Measurements from ENCODE around the gene ACER2. TPM values are rescaled to one million over a fixed set of nuclear protein-coding genes. Genes with fewer than 3 reads are reported as not detected.
"Not testable (repeated sequence)": the region's sequence is repeated elsewhere in the genome, so short reads cannot be mapped to it uniquely, and the experiment has no call there.

ACER2 gene
- total RNA-seq, 6 experiments from 2014 or later = 1.8 to 9.1 (median 3.7) TPM

DNA sequence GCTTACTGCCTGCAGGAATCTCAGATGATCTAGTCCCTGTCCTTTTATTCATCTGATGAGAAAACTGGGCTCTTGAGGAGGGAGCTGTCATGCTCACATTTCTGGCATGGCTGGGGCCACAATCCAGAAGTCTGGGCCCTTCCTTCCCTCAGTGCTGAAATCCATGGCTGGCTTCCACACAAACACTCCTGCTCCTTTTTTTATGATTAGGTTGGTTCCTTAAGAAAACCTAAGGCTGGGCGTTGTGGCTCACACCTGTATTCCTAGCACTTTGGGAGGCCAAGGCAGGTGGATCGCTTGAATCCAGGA, 1.3 kb downstream of the ACER2 start:
- no peaks in the 10 kb centered on the region for H3K4me1 ChIP-seq
- DNase-seq (no peak), ATAC-seq (no peak)
- intact Hi-C loops (cut with DNase I) = no loop called here
- no peak for TF ChIP-seq POLR2A (IDR thresholded peaks at IDR 0.05)
- TF ChIP-seq, protein P1, sequence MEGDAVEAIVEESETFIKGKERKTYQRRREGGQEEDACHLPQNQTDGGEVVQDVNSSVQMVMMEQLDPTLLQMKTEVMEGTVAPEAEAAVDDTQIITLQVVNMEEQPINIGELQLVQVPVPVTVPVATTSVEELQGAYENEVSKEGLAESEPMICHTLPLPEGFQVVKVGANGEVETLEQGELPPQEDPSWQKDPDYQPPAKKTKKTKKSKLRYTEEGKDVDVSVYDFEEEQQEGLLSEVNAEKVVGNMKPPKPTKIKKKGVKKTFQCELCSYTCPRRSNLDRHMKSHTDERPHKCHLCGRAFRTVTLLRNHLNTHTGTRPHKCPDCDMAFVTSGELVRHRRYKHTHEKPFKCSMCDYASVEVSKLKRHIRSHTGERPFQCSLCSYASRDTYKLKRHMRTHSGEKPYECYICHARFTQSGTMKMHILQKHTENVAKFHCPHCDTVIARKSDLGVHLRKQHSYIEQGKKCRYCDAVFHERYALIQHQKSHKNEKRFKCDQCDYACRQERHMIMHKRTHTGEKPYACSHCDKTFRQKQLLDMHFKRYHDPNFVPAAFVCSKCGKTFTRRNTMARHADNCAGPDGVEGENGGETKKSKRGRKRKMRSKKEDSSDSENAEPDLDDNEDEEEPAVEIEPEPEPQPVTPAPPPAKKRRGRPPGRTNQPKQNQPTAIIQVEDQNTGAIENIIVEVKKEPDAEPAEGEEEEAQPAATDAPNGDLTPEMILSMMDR (IDR thresholded peaks at IDR 0.05) = no peak
- 85% methylated on average over 2 of the region's 2 CpGs for WGBS (ENCODE audit: insufficient coverage, low coverage, low lambda C conversion rate, missing lambda C conversion rate)
- no peaks in the 10 kb centered on the region for H3K36me3 ChIP-seq
- peak overlapping the region in 2 of 3 donors; percentile 67 to 82 for H3K4me3 ChIP-seq
- H3K9me3 ChIP-seq = no peaks in the 10 kb centered on the region
- H3K27me3 ChIP-seq = no peaks in the 10 kb centered on the region
- peak overlapping the region in 2 of 3 donors; percentile 66 to 67 for H3K27ac ChIP-seq

DNA sequence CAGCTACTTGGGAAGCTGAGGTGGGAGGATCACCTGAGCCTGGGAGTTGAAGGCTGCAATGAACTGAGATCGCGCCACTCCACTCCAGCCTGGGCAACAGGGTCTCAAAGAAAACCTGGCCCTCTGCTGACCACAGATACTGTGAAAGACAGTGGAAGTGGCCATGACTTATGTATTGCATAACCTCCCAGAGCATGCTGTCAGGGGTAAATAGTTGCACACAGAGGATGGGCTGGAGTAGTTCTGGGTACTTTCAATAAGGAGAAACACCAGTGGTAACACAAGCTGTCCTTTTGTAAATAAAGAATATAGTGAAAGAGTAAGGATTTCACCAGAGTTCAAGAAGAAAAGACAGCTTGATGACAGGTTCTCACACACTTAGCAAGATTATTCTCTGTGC, 1.8 kb downstream of the ACER2 start:
- no peak for TF ChIP-seq POLR2A (IDR thresholded peaks at IDR 0.05)
- TF ChIP-seq, protein P1 (IDR thresholded peaks at IDR 0.05) = no peak
- no peaks in the 10 kb centered on the region for H3K27me3 ChIP-seq
- intact Hi-C loops (cut with DNase I) = no loop called here
- H3K9me3 ChIP-seq = no peaks in the 10 kb centered on the region
- H3K36me3 ChIP-seq = no peaks in the 10 kb centered on the region
- H3K4me3 ChIP-seq = peak overlapping the region in 1 of 3 donors; percentile 82
- H3K27ac ChIP-seq = peak overlapping the region in 1 of 3 donors; percentile 66
- H3K4me1 ChIP-seq = no peaks in the 10 kb centered on the region
- no peak for DNase-seq
- 100% methylated on average over 2 of the region's 2 CpGs for WGBS (ENCODE audit: insufficient coverage, low coverage, low lambda C conversion rate, missing lambda C conversion rate)
- no peak for ATAC-seq

DNA sequence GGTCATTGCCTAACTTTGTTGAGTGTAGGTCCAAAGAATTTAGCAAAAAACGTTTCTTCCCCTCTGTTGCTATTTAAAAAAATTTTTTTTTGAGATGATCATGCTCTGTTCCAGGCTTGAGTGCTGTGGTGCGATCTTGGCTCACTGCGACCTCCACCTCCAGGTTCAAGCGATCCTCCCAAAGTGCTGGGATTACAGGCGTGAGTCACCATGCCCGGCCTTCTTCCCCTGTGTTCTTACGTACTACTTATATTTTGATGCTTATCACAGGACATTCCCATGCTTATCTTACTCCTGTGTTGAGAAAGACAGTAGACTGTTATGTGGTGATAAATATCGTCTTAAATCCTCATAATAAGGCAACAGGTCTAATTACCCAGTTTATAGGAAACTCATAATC, 2.5 kb downstream of the ACER2 start:
- Histone ChIP-seq H3K9me3 (no peaks in the 10 kb centered on the region), H3K4me1 (no peaks in the 10 kb centered on the region), H3K27me3 (no peaks in the 10 kb centered on the region), H3K36me3 (no peaks in the 10 kb centered on the region), H3K4me3 (no peak overlapping the region), H3K27ac (no peak overlapping the region)
- no peak for DNase-seq
- intact Hi-C loops (cut with DNase I) = no loop called here
- WGBS (ENCODE audit: insufficient coverage, low coverage, low lambda C conversion rate, missing lambda C conversion rate) = 72% methylated on average over 6 of the region's 8 CpGs
- TF ChIP-seq, protein P1 (IDR thresholded peaks at IDR 0.05) = no peak
- no peak for TF ChIP-seq POLR2A (IDR thresholded peaks at IDR 0.05)
- ATAC-seq = no peak

DNA sequence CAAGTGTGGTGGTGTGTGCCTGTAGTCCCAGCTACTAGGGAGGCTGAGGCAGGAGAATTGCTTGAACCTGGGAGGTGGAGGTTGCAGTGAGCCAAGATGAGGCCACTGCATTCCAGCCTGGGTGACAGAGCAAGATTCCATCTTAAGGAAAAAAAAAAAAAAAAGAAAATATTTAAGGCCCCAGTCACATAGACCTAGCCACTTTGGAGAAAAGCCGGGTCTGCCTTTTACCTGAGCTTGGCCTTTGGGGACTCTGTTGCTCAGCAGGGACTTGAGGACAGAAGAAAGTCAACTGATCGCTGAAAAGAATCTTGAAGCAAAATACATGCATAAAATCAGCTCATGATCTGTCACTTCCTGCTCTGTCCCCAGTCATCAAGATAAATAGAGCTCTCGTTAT, 4.6 kb downstream of the ACER2 start:
- H3K9me3 ChIP-seq; DNase-seq; H3K36me3 ChIP-seq; H3K27ac ChIP-seq; H3K4me1 ChIP-seq; ATAC-seq; H3K4me3 ChIP-seq; intact Hi-C loops (cut with DNase I); H3K27me3 ChIP-seq: not testable (repeated sequence)
- 45% methylated on average over 1 of the region's 3 CpGs for WGBS (ENCODE audit: insufficient coverage, low coverage, low lambda C conversion rate, missing lambda C conversion rate)

DNA sequence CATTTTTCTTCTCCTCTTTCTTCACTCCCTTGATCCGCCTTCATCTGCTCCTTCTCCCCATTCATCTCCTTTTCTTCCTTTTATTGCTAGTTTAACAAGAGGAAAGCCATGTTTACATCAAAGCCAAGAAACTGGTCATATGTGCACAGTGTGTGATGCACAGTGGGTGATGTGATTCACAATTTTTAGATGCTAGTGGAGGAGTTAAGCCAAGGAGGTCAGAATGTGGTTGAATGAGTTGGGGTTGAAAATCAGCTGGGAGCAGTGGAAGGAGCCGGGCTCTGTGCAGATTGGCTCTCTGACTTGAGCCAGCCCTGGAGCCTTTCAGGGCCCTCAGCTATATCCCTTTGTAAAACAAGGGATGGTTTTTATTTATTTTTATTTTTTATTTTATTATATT, 7.3 kb downstream of the ACER2 start:
- WGBS (ENCODE audit: insufficient coverage, low coverage, low lambda C conversion rate, missing lambda C conversion rate) = 100% methylated on average over 1 of the region's 2 CpGs
- intact Hi-C loops (cut with DNase I) = no loop called here
- no peaks in the 10 kb centered on the region for H3K9me3 ChIP-seq
- H3K36me3 ChIP-seq = no peaks in the 10 kb centered on the region
- DNase-seq (no peak), ATAC-seq (no peak)
- TF ChIP-seq POLR2A (IDR thresholded peaks at IDR 0.05) = no peak
- TF ChIP-seq, protein P1 (IDR thresholded peaks at IDR 0.05) = no peak
- H3K27me3 ChIP-seq = no peaks in the 10 kb centered on the region
- no peaks in the 10 kb centered on the region for H3K4me1 ChIP-seq
- H3K4me3 ChIP-seq = no peak overlapping the region
- no peak overlapping the region for H3K27ac ChIP-seq
